Measurements from ENCODE around the gene TPPP. TPM values are rescaled to one million over a fixed set of nuclear protein-coding genes. Genes with fewer than 3 reads are reported as not detected.

The TPPP gene
- total and polyA plus RNA-seq, 12 donors, result 0.39 to 9.1 (median 2.0) TPM

- Histone ChIP-seq H3K27ac (no peak overlapping the region), H3K4me1 (replicated peaks in 1 of 2) (peaks cover 0 to under 1% of the 10 kb centered on the region in 2 donors), H3K36me3 (replicated peaks in 1 of 2) (peaks cover 0 to 5% of the 10 kb centered on the region in 2 donors), H3K27me3 (no peaks in the 10 kb centered on the region), H3K9me3 (replicated peaks in 1 of 3) (no peaks in the 10 kb centered on the region), H3K4me3 (no peak overlapping the region)
- no peak for DNase-seq
- intact Hi-C loops (cut with DNase I), result no loop called here
- WGBS, 4 donors, result 90 to 99% (median 94%) methylated on average over 8 to 40 of the region's 40 CpGs
- TF ChIP-seq POLR2A (IDR thresholded peaks at IDR 0.05), result no peak
- TF ChIP-seq CTCF (IDR thresholded peaks at IDR 0.05), result no peak
Measured at GRCh38 chr5:665956-666711, 27.0 kb downstream of the TPPP start.

GRCh38 chr5:665541-665955 lies 27.6 kb downstream of the TPPP start:
- WGBS, 4 donors, result 82 to 100% (median 86%) methylated on average over 4 to 8 of the region's 8 CpGs
- no peaks in the 10 kb centered on the region for H3K4me1 ChIP-seq (replicated peaks in 1 of 2)
- DNase-seq, result no peak
- H3K27me3 ChIP-seq, result no peaks in the 10 kb centered on the region
- peaks cover 0 to 5% of the 10 kb centered on the region in 2 donors for H3K36me3 ChIP-seq (replicated peaks in 1 of 2)
- TF ChIP-seq POLR2A (IDR thresholded peaks at IDR 0.05) (no peak), CTCF (IDR thresholded peaks at IDR 0.05) (no peak)
- H3K9me3 ChIP-seq (replicated peaks in 1 of 3), result no peaks in the 10 kb centered on the region
- intact Hi-C loops (cut with DNase I), result no loop called here
- H3K4me3 ChIP-seq, result no peak overlapping the region
- H3K27ac ChIP-seq, result no peak overlapping the region

GRCh38 chr5:664994-665360 lies 28.2 kb downstream of the TPPP start:
- Histone ChIP-seq H3K4me1 (replicated peaks in 1 of 2) (no peaks in the 10 kb centered on the region), H3K9me3 (replicated peaks in 1 of 3) (no peaks in the 10 kb centered on the region), H3K27me3 (no peaks in the 10 kb centered on the region), H3K4me3 (no peak overlapping the region), H3K36me3 (replicated peaks in 1 of 2) (peaks cover 0 to 5% of the 10 kb centered on the region in 2 donors), H3K27ac (no peak overlapping the region)
- no peak for TF ChIP-seq POLR2A (IDR thresholded peaks at IDR 0.05)
- TF ChIP-seq CTCF (IDR thresholded peaks at IDR 0.05), result no peak
- WGBS, 4 donors, result 95 to 98% (median 96%) methylated on average over 20 of the region's 20 CpGs
- intact Hi-C loops (cut with DNase I), result no loop called here
- DNase-seq, result no peak

- H3K36me3 ChIP-seq (replicated peaks in 1 of 2), result peaks cover 0 to 5% of the 10 kb centered on the region in 2 donors
- 86 to 93% (median 92%) methylated on average over 16 to 24 of the region's 24 CpGs for WGBS, 4 donors
- TF ChIP-seq CTCF (IDR thresholded peaks at IDR 0.05), result no peak
- no peak for TF ChIP-seq POLR2A (IDR thresholded peaks at IDR 0.05)
- DNase-seq, result no peak
- H3K27ac ChIP-seq, result no peak overlapping the region
- intact Hi-C loops (cut with DNase I), result no loop called here
- H3K27me3 ChIP-seq, result no peaks in the 10 kb centered on the region
- no peaks in the 10 kb centered on the region for H3K4me1 ChIP-seq (replicated peaks in 1 of 2)
- no peaks in the 10 kb centered on the region for H3K9me3 ChIP-seq (replicated peaks in 1 of 3)
- no peak overlapping the region for H3K4me3 ChIP-seq
Measured at GRCh38 chr5:664343-664993, 28.7 kb downstream of the TPPP start.
